PC-3 (cell line): ENCODE data around the gene CCNB2. TPM values are rescaled to one million over a fixed set of nuclear protein-coding genes. Genes with fewer than 3 reads are reported as not detected.

Experiments
- ATAC-seq: fragments of 200-7000 bp; cut with Tn5 transposase; 2 replicates; pipeline ENCODE4 v1.9.1; 2020; ENCODE audit warnings: mild to moderate bottlenecking, moderate library complexity
- BruUV-seq: library from RNA; stranded (reverse); fragments of 400-500 nt; replicated peaks from 2 replicates; lab custom pipeline; 2021; lab: Mats Ljungman, UMichigan
- CTCF ChIA-PET: fragments of 300-600 bp; sonication (Branson Sonifier 250); formaldehyde crosslinking; loops from one replicate; lab custom pipeline; 2022; ENCODE audit warnings: antibody characterized with exemption; lab: Charles Lee
- POLR2A ChIA-PET: fragments of 300-600 bp; sonication (Branson Sonifier 250); formaldehyde crosslinking; loops from one replicate; lab custom pipeline; 2022; ENCODE audit warnings: antibody characterized with exemption; ENCODE audit not compliant: unreplicated experiment; lab: Charles Lee
- DNase-seq: peaks from one replicate; pipeline ENCODE4 v3.0.0-alpha.2; 2015
- H2AFZ ChIP-seq: fragments of 300-600 bp; sonication (generic); 2 replicates; pipeline ENCODE4 v1.6.0; 2016; ENCODE audit warnings: antibody characterized with exemption, low read length
- H3F3A ChIP-seq: fragments of 300-600 bp; sonication (generic); one replicate; pipeline ENCODE4 v1.6.0; 2017; ENCODE audit warnings: antibody characterized with exemption, low read length, control low read depth, mild to moderate bottlenecking; ENCODE audit not compliant: unreplicated experiment
- H3K27ac ChIP-seq: fragments of 300-600 bp; sonication (generic); 2 replicates; pipeline ENCODE4 v1.5.1; 2016; ENCODE audit warnings: mild to moderate bottlenecking, low read length
- H3K27me3 ChIP-seq: fragments of 300-600 bp; sonication (generic); 2 replicates; pipeline ENCODE4 v1.6.1; 2016; ENCODE audit warnings: low read length, mixed read lengths
- H3K36me3 ChIP-seq: fragments of 300-600 bp; sonication (generic); 2 replicates; pipeline ENCODE4 v1.6.1; 2016; ENCODE audit warnings: low read depth, mixed run types, low read length, mixed read lengths
- H3K4me1 ChIP-seq: fragments of 300-600 bp; sonication (generic); 2 replicates; pipeline ENCODE4 v1.5.1; 2016; ENCODE audit warnings: low read length; ENCODE audit not compliant: insufficient read depth
- H3K4me2 ChIP-seq: fragments of 300-600 bp; sonication (generic); 2 replicates; pipeline ENCODE4 v1.6.0; 2016; ENCODE audit warnings: low read length
- H3K4me3 ChIP-seq: fragments of 300-600 bp; sonication (generic); 2 replicates; pipeline ENCODE4 v1.5.1; 2016; ENCODE audit warnings: mild to moderate bottlenecking, low read length, mixed read lengths
- H3K79me2 ChIP-seq: fragments of 300-600 bp; sonication (generic); 2 replicates; pipeline ENCODE4 v1.6.1; 2017; ENCODE audit warnings: low read length, mixed read lengths
- H3K9ac ChIP-seq: fragments of 300-600 bp; sonication (generic); 2 replicates; pipeline ENCODE4 v1.6.0; 2016; ENCODE audit warnings: mild to moderate bottlenecking, low read length
- H3K9me2 ChIP-seq: fragments of 300-600 bp; sonication (generic); replicated peaks from 2 replicates; pipeline ENCODE4 v1.6.1; 2016; ENCODE audit warnings: mixed run types, low read length, mixed read lengths
- H3K9me3 ChIP-seq: fragments of 300-600 bp; sonication (generic); 2 replicates; pipeline ENCODE4 v1.6.1; 2016; ENCODE audit warnings: low read length, mixed read lengths
- H4K20me1 ChIP-seq: fragments of 300-600 bp; sonication (generic); 2 replicates; pipeline ENCODE4 v1.6.1; 2016; ENCODE audit warnings: low read length, mixed read lengths
- CTCF ChIP-seq: fragments of 300-600 bp; sonication (generic); conservative IDR thresholded peaks from 2 replicates; pipeline ENCODE4 v1.5.1; 2017; ENCODE audit warnings: antibody characterized with exemption, low read depth, mild to moderate bottlenecking, low read length
- EZH2 ChIP-seq: fragments of 300-600 bp; sonication (generic); IDR thresholded peaks from one replicate; pipeline ENCODE4 v1.6.1; 2017; ENCODE audit warnings: antibody characterized with exemption, mild to moderate bottlenecking, low read length; ENCODE audit not compliant: unreplicated experiment
- EZH2phosphoT487 ChIP-seq: fragments of 300-600 bp; sonication (generic); IDR thresholded peaks from 2 replicates; pipeline ENCODE4 v1.6.1; 2018; ENCODE audit warnings: mild to moderate bottlenecking, antibody characterized with exemption, low read length, borderline replicate concordance
- intact Hi-C: fragments of 100-400 bp; cut with micrococcal nuclease; formaldehyde crosslinking; loops from 2 replicates; pipeline ENCODE4 v1.9.0; 2023
- total RNA-seq: library from RNA; depleted of rRNA; stranded (reverse); fragments of >200 nt; gene quantifications from 2 replicates; pipeline ENCODE4 v1.2.3, GENCODE V29; 2014

CCNB2 gene
- total RNA-seq, 1 experiment from 2014 or later, result 61.7 TPM

GRCh38 chr15:59172289-59172901 is 67.4 kb downstream of the CCNB2 start:
- no peaks in the 10 kb centered on the region for H3F3A ChIP-seq
- no peak overlapping the region for H3K4me2 ChIP-seq
- ATAC-seq (no peak), DNase-seq (no peak)
- peaks cover 10% of the 10 kb centered on the region; the same call in 1 of the 2 replicates for H3K36me3 ChIP-seq
- no peak overlapping the region for H2AFZ ChIP-seq
- intact Hi-C loops, result loop anchor here (5.0 to 10.0 kb wide), 4 partner anchors 72 to 320 kb away; partner anchors contain the start of gene MYO1E
- no peak overlapping the region for H3K4me3 ChIP-seq
- no TSS peak for BruUV-seq
- no peaks in the 10 kb centered on the region for H3K27me3 ChIP-seq
- no peaks in the 10 kb centered on the region for H3K79me2 ChIP-seq
- TF ChIP-seq CTCF (peak; percentile 41), EZH2 (no peak)
- no peak overlapping the region for H3K9ac ChIP-seq
- ChIA-PET CTCF (no interaction called here), POLR2A (no interaction called here)
- H3K9me3 ChIP-seq, result no peaks in the 10 kb centered on the region
- H3K27ac ChIP-seq, result no peak overlapping the region
- peaks cover 68% of the 10 kb centered on the region for H3K4me1 ChIP-seq
- no peaks in the 10 kb centered on the region for H3K9me2 ChIP-seq
- no peaks in the 10 kb centered on the region for H4K20me1 ChIP-seq

GRCh38 chr15:59173194-59173593 is 68.2 kb downstream of the CCNB2 start:
- no peak overlapping the region for H3K4me2 ChIP-seq
- no TSS peak for BruUV-seq
- TF ChIP-seq EZH2phosphoT487, result no peak
- TF ChIP-seq CTCF, result no peak
- TF ChIP-seq EZH2, result no peak
- H3K9me2 ChIP-seq, result no peaks in the 10 kb centered on the region
- ChIA-PET CTCF (no interaction called here), POLR2A (no interaction called here)
- H3K9ac ChIP-seq, result no peak overlapping the region
- H3K4me1 ChIP-seq, result peaks cover 66% of the 10 kb centered on the region
- no peaks in the 10 kb centered on the region for H4K20me1 ChIP-seq
- peaks cover 10% of the 10 kb centered on the region; the same call in 1 of the 2 replicates for H3K36me3 ChIP-seq
- H3K27me3 ChIP-seq, result no peaks in the 10 kb centered on the region
- H3K4me3 ChIP-seq, result no peak overlapping the region
- ATAC-seq, result no peak
- H3F3A ChIP-seq, result no peaks in the 10 kb centered on the region
- H3K27ac ChIP-seq, result no peak overlapping the region
- no peaks in the 10 kb centered on the region for H3K9me3 ChIP-seq
- intact Hi-C loops, result loop anchor here (5.0 to 10.0 kb wide), 4 partner anchors 72 to 319 kb away; partner anchors contain the start of gene MYO1E
- no peak for DNase-seq
- H2AFZ ChIP-seq, result no peak overlapping the region
- no peaks in the 10 kb centered on the region for H3K79me2 ChIP-seq
